NCI-H2029 (cell line): ENCODE data around the gene ZKSCAN2.

ENCODE experiments used
- DNase-seq: peaks from one replicate; lab custom pipeline; 2025; lab: John Stamatoyannopoulos, UW

The ZKSCAN2 gene

GRCh38 chr16:25223964-25224363 lies 33.7 kb downstream of the ZKSCAN2 start:
- no peak for DNase-seq

GRCh38 chr16:25222959-25223358 lies 34.7 kb downstream of the ZKSCAN2 start:
- DNase-seq, result no peak

GRCh38 chr16:25219070-25219737 lies 38.4 kb downstream of the ZKSCAN2 start:
- DNase-seq, result peak; percentile 40

- peak; percentile 66 for DNase-seq
Observed at GRCh38 chr16:25217921-25218320, 39.7 kb downstream of the ZKSCAN2 start.

GRCh38 chr16:25217112-25217511 lies 40.5 kb downstream of the ZKSCAN2 start:
- no peak for DNase-seq

GRCh38 chr16:25213709-25214397 lies 43.8 kb downstream of the ZKSCAN2 start:
- DNase-seq, result no peak

- DNase-seq, result no peak
Observed at GRCh38 chr16:25212636-25213035, 45.0 kb downstream of the ZKSCAN2 start.

- no peak for DNase-seq
Observed at GRCh38 chr16:25210758-25211157, 46.9 kb downstream of the ZKSCAN2 start.

GRCh38 chr16:25199457-25199856 lies 58.2 kb downstream of the ZKSCAN2 start:
- DNase-seq, result no peak

GRCh38 chr16:25198021-25198420 lies 59.6 kb downstream of the ZKSCAN2 start:
- no peak for DNase-seq

- DNase-seq, result no peak
Observed at GRCh38 chr16:25194273-25194878, 63.3 kb downstream of the ZKSCAN2 start.

GRCh38 chr16:25192096-25192495 lies 65.5 kb downstream of the ZKSCAN2 start:
- DNase-seq, result no peak

- no peak for DNase-seq
Observed at GRCh38 chr16:25189305-25189704, 68.3 kb downstream of the ZKSCAN2 start.

GRCh38 chr16:25187491-25187795 lies 70.2 kb downstream of the ZKSCAN2 start:
- DNase-seq, result no peak
